Neutrophil (primary cell): ENCODE data around the gene COL4A3.

Source experiments
- H3K27ac ChIP-seq: fragments of 200-600 bp; sonication (generic); 2 replicates; pipeline ENCODE4 v1.5.1; 2016; ENCODE audit warnings: mild to moderate bottlenecking, moderate library complexity
- H3K27me3 ChIP-seq: fragments of 200-600 bp; sonication (generic); 2 replicates; pipeline ENCODE4 v1.6.0; 2016; ENCODE audit warnings: mild to moderate bottlenecking
- H3K36me3 ChIP-seq: fragments of 200-600 bp; sonication (generic); 2 replicates; pipeline ENCODE4 v1.5.1; 2017
- H3K4me1 ChIP-seq, 2 experiments: fragments of 200-600 bp in 1 of 2; sonication (generic) in 1 of 2; 1 replicate in 1 of 2; 2 replicates in 1 of 2; pipeline versions ENCODE4 v1.5.1 to v1.6.1; 2013 to 2016; ENCODE audit warnings: low read depth in 1 of 2, low read length in 1 of 2, mild to moderate bottlenecking in 1 of 2, moderate library complexity in 1 of 2; ENCODE audit not compliant: control insufficient read depth in 1 of 2, insufficient read depth in 1 of 2
- H3K4me3 ChIP-seq, 2 experiments: fragments of 200-600 bp in 1 of 2; sonication (generic) in 1 of 2; 1 replicate in 1 of 2; 2 replicates in 1 of 2; pipeline ENCODE4 v1.5.1; 2013 to 2016; ENCODE audit warnings: low read depth in 1 of 2, low read length in 1 of 2, mild to moderate bottlenecking in 1 of 2, moderate library complexity in 1 of 2
- H3K9me3 ChIP-seq: fragments of 200-600 bp; sonication (generic); 2 replicates; pipeline ENCODE4 v1.5.1; 2016
- TF ChIP-seq, protein P1 (sequence below): fragments of 200-600 bp; sonication (generic); IDR thresholded peaks from 2 replicates; pipeline ENCODE4 v1.5.1; 2016; ENCODE audit warnings: antibody characterized with exemption

The COL4A3 gene

DNA sequence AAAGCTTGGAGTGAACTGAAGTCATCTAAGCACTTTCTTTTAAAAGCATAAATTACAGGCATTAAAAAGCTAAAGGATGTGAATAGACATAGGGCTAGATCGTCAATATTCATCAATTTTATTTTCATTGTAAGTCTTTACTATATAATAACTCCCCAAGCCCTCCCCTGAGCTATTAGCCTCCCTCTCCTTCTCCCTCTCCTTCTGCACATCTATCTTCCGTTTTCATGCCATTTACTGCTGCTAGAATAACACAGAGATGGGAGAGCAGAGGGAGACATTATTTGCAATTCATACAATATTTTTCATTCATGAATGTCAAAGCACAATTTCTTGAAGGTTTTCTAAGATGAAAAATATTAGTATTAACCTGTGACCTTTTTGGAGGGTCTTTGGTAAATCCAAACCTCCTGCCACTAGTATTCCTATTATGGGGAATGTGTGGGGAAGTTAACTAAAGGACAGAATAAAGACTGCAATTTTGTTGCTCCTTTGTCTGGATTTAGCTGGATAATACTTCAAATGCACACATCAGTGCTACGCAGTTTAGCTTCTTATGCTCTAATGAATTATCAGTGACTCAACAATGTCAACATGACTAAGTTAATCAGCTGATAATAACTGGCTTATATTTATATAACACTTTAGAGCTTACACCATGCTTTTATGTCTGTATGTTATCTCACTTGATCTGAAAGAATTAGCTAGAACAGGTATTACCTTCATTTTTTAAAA, 132.4 kb downstream of the COL4A3 start:
- Histone ChIP-seq H3K36me3 (no peaks in the 10 kb centered on the region), H3K4me1 (no peaks in the 10 kb centered on the region), H3K27me3 (no peaks in the 10 kb centered on the region), H3K27ac (no peak overlapping the region), H3K4me3 (no peak overlapping the region), H3K9me3 (no peaks in the 10 kb centered on the region)
- TF ChIP-seq, protein P1, sequence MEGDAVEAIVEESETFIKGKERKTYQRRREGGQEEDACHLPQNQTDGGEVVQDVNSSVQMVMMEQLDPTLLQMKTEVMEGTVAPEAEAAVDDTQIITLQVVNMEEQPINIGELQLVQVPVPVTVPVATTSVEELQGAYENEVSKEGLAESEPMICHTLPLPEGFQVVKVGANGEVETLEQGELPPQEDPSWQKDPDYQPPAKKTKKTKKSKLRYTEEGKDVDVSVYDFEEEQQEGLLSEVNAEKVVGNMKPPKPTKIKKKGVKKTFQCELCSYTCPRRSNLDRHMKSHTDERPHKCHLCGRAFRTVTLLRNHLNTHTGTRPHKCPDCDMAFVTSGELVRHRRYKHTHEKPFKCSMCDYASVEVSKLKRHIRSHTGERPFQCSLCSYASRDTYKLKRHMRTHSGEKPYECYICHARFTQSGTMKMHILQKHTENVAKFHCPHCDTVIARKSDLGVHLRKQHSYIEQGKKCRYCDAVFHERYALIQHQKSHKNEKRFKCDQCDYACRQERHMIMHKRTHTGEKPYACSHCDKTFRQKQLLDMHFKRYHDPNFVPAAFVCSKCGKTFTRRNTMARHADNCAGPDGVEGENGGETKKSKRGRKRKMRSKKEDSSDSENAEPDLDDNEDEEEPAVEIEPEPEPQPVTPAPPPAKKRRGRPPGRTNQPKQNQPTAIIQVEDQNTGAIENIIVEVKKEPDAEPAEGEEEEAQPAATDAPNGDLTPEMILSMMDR, result no peak

DNA sequence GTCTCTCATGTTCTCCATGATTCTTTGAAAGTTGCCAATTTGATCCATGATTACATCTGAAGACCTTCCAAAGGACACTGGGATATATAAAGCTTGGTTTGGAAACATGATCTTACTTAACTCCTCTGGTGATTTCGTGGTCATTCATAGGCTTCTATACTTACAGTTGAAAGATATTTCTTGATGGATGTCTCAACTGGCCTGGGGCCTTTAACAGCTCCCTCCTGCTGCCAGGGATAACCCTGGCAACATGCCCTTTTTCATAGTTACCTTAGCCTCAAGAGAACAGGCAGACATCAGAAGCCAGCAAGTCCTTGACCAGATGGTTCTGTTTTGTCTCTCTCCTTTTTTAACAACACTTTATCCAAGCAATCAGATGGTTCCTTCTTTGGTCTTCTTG, 137.1 kb downstream of the COL4A3 start:
- TF ChIP-seq, protein P1, result no peak
- H3K36me3 ChIP-seq, result no peaks in the 10 kb centered on the region
- no peaks in the 10 kb centered on the region for H3K4me1 ChIP-seq
- no peaks in the 10 kb centered on the region for H3K9me3 ChIP-seq
- H3K27me3 ChIP-seq, result no peaks in the 10 kb centered on the region
- no peak overlapping the region for H3K4me3 ChIP-seq
- H3K27ac ChIP-seq, result no peak overlapping the region

GRCh38 chr2:227308784-227309183, 144.4 kb downstream of the COL4A3 start:
- Histone ChIP-seq H3K27ac (no peak overlapping the region), H3K27me3 (no peaks in the 10 kb centered on the region), H3K36me3 (no peaks in the 10 kb centered on the region), H3K4me3 (no peak overlapping the region), H3K9me3 (no peaks in the 10 kb centered on the region), H3K4me1 (no peaks in the 10 kb centered on the region)
- TF ChIP-seq, protein P1, result no peak

DNA sequence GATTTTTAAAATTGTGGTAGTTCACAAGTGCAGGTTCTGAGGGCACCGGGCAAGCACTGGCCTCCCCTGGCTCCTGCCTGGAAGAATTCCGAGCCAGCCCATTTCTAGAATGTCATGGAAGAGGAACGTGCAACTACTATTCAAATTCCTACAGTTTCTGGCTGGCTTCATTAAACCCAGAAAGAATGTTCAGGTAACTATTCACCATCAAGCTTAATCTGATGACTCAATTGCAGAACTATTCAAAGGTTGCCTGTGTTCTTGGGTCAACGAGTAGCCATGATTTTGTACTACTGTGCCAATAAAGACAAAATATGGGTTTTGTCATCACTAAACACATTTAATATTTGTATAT, 146.3 kb downstream of the COL4A3 start:
- Histone ChIP-seq H3K27me3 (no peaks in the 10 kb centered on the region), H3K27ac (no peak overlapping the region), H3K9me3 (no peaks in the 10 kb centered on the region), H3K4me3 (no peak overlapping the region), H3K36me3 (no peaks in the 10 kb centered on the region), H3K4me1 (no peaks in the 10 kb centered on the region)
- TF ChIP-seq, protein P1, result no peak

- H3K4me1 ChIP-seq, result no peaks in the 10 kb centered on the region
- H3K27me3 ChIP-seq, result no peaks in the 10 kb centered on the region
- TF ChIP-seq, protein P1, result no peak
- H3K9me3 ChIP-seq, result no peaks in the 10 kb centered on the region
- H3K4me3 ChIP-seq, result no peak overlapping the region
- H3K27ac ChIP-seq, result no peak overlapping the region
- no peaks in the 10 kb centered on the region for H3K36me3 ChIP-seq
These were observed 147.6 kb downstream of the COL4A3 start for GRCh38 chr2:227311861-227312506.
